Islet precursor cell (in vitro differentiated cells): ENCODE measurements around the gene SNED1.
A peak's percentile ranks its signal among the peaks of the same experiment; 100 is the strongest.

Experiments
- DNase-seq: peaks from one replicate; pipeline ENCODE4 v3.0.0-alpha.2; 2018

SNED1 gene

DNA sequence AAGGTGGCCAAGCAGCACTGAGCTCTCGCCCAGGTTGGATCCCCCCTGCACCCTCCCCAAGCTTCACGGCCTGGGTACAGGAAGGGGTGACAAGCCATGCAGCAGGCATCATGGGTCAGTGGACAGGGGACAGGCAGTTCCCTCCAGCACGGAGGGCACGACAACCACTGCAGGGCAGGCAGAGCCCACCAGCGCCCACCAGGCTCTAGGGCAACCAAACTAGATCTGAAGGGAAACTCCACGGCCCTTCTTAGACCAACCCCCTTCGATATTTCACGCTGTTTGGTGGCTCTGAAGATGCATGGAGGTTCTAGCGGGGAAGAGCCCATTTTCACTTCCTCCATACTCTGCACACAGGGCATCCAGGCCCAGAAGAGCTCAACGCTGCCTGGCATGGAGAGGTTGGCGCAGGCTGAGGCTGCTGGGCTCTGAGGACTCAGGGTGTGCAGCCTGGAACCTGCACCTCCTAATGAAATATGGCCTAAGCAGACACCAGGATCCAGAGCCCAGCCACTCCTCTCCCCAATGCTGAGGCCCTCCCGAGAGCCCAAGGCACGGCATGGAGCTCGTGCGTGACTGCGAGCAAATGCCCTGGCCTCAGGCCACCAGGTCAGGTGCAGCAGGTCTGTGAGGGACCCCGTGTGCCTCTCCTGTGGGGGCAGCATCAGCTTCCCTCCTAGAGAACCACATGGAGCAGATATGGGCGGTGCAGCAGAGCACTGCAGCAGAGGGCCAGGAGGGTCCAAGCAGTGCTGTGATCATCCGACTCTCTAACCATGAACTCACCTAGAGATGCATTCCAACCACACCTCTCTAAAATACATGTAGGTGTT, 112.4 kb downstream of the SNED1 start:
- no peak for DNase-seq

DNA sequence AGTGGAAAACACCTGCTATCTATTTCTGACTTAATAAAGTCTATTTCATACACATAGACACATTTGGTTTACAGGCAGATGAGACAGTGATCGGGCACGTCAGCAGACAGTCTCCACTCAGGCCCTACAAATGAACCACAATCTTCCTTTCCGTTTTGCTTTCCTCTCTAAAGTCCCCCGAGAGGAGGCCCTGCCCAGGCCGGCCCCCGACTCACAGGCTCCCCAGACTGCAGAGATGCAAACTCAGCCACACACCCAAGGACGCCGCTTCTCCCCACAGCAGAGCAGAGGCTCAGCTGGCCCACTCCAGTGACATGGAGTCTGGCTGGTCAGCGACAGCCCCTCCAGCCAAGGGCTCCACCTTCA, 113.0 kb downstream of the SNED1 start:
- no peak for DNase-seq

GRCh38 chr2:241112046-241112445, 113.6 kb downstream of the SNED1 start:
- no peak for DNase-seq

DNA sequence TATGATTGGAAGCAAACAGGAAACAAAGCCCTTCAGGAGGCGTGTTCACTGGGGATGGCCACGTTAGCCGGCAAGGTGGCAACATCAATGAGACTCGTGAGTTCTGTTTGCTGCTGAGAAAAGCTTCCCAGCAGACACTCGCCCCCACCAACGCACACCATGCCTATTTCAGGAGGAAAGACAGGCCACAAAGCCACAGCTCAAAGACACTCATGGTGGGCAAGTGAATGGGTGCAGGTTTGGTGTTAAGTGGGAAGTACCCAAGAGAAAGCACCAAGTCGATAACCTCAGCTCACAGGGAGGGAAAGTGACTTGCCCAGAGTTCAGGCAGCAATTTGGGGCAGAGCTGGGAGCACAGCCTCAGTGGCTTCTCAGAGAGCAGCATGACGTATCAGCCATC, 114.2 kb downstream of the SNED1 start:
- peak; percentile 38 for DNase-seq

GRCh38 chr2:241114836-241115235, 116.4 kb downstream of the SNED1 start:
- DNase-seq = peak; percentile 21

GRCh38 chr2:241115361-241115760, 116.9 kb downstream of the SNED1 start:
- DNase-seq = no peak

DNA sequence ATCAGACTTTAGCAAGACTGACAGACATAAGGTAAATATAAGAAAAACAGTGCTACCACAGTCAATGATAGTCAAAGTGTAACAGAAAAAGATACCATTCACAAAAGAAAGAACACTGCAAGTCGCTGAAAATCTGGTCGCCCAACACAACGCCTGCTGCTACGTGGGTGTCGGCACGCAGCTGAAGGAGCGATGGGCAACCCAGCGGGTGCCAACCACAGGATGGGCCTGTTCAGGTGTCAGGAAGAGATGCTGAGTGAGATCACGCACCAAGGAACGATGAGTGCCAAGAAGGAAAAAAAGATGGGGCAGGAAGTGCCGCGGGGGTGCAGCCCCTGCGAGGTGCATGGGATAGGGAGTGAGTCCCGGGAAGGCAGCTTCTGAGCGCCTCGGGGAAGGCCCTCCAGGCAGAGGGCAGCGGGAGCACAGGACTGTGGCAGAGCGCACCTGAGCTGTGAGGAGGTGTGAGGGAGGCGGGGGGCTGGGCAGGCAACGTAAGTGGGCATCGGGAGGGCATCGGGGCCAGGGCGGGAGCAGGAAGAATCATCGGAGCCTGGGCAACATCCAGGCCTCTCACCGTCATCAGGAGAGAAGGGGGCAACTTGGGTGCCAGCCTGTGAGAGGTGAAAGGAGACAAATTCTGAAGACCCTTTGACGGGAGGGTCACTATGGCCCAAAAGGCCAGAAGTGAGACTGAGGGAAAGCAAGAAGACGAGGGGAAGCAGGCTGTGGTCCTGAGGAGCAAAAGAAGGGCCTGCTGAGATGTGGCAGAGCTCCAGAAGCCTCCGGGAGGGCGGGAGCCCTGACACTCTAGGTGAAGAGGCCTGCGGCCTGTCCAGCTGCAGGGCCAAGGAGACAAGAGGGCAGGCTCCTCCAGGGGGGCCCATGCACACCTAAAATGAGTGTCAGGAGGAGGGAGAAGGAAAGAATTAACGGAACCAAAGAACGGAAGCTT, 118.5 kb downstream of the SNED1 start:
- DNase-seq = peak; percentile 42

GRCh38 chr2:241118737-241119505, 120.5 kb downstream of the SNED1 start:
- DNase-seq = peak; percentile 35

DNA sequence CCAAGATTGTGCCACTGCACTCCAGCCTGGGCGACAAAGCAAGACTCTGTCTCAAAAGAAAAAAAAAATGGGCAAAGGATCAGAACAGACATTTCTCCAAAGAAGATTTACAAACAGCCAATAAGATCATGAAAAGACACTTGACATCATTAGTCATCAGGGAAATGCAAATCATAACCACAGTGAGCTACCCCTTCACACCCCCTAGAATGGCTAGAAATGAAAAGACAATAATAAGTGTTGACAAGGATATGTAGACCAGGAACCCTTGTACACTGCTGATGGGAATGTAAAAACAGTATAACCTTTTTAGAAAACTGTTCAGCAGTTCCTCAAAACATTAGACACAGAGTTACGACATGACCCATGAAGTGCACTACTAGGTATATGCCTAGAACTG, 122.0 kb downstream of the SNED1 start:
- DNase-seq = no peak

GRCh38 chr2:241121008-241121407, 122.6 kb downstream of the SNED1 start:
- DNase-seq = no peak

GRCh38 chr2:241122376-241123002, 124.1 kb downstream of the SNED1 start:
- DNase-seq = peak; percentile 29

DNA sequence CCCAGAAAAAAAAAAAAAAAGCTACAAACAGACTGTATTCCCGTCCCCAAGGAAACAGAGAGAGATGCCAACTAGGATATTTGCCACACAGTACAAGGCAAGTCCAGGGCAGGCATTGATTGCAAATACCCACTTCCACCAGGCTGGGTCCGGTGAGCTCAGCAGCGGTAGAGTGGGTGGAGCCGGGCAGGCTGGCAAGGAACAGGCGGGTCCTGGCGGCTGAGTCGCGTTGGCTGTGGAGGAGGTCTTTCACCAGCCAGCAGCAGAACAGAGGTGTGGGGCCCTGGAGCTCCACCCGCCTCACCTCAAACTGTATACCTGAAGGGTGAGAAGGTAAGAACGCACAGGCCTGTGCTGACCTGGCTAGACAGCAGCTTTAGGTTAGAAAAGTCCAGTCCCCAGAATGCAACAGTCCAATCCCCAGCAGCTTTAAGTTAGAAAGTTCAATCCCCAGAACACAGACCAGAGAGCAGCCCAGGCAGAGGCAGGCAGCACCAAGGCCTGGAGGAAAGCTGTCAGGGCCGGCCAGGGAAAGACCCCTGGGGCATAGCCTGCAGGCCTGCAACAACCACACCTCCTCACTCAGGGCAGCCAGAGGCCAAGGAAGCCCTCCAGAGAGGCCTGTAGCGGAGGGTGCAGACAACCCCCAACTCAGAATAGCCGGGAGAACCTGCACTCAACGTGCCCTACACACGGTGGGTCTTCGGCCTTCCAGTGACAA, 125.6 kb downstream of the SNED1 start:
- no peak for DNase-seq

DNA sequence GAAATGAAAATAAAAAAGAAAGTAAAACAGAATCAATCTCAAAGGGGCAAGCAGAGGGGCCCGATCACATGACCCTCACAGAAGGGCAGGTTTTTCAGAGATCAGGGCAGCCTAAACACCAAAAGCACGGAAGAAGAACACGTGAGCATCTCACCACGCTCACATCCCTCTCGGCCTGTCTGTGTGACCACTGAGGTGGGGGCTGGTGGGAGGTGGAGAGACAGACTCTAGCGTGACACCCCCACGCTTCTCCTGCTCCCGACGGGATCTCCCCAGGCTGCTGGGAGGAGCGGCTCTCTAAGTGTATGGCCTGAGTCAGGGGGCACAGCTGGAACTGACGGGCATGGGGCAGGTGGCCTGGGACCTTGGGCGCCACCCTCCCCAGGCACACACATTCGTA, 127.2 kb downstream of the SNED1 start:
- no peak for DNase-seq

- no peak for DNase-seq
Measured at GRCh38 chr2:241126201-241126611, 127.8 kb downstream of the SNED1 start.

GRCh38 chr2:241126771-241127202, 128.4 kb downstream of the SNED1 start:
- no peak for DNase-seq

DNA sequence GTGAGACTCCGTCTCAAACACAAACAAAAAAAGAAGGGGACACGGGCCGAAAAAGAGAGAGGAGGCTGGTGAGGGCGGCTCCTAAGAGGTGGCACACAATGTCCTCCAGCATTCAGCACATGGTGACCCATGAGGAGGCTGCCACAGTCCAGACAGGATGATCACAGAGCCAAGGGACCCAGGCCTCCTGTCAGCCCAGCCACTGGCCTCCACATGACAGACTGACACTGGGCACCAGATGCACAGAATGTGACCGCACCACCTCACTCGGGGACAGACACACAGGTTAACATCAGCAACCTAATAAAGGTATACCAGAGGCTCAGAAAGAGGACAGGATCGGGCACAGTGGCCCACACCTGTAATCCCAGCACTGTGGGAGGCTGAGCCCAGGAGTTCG, 129.8 kb downstream of the SNED1 start:
- no peak for DNase-seq

GRCh38 chr2:241129086-241129871, 130.9 kb downstream of the SNED1 start:
- no peak for DNase-seq

DNA sequence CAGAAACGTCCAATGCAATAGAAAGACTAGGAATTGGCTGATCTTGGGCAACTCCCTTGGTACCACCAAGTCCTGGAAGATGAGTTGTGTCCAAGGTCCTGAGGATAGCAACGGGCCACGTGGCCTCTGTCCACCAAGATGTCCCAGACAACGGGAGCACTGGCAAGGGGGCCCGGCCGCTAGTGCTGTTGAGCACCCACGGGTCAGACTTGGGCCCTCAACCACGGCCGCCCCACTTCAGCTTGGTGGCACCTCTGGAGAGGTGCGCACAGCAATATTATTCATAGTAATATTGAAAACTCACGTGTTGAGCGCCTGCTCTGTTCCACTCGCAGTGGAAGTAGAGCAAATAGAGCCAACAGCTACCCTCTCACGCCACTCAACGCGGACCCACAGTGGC, 131.9 kb downstream of the SNED1 start:
- DNase-seq = no peak

- DNase-seq = no peak
Measured at GRCh38 chr2:241131531-241131930, 133.1 kb downstream of the SNED1 start.

GRCh38 chr2:241132538-241133435, 134.4 kb downstream of the SNED1 start:
- no peak for DNase-seq
